ENCODE results near the gene KANSL2.
"Not testable (repeated sequence)": the region's sequence is repeated elsewhere in the genome, so short reads cannot be mapped to it uniquely, and the experiment has no call there.

The KANSL2 gene

DNA sequence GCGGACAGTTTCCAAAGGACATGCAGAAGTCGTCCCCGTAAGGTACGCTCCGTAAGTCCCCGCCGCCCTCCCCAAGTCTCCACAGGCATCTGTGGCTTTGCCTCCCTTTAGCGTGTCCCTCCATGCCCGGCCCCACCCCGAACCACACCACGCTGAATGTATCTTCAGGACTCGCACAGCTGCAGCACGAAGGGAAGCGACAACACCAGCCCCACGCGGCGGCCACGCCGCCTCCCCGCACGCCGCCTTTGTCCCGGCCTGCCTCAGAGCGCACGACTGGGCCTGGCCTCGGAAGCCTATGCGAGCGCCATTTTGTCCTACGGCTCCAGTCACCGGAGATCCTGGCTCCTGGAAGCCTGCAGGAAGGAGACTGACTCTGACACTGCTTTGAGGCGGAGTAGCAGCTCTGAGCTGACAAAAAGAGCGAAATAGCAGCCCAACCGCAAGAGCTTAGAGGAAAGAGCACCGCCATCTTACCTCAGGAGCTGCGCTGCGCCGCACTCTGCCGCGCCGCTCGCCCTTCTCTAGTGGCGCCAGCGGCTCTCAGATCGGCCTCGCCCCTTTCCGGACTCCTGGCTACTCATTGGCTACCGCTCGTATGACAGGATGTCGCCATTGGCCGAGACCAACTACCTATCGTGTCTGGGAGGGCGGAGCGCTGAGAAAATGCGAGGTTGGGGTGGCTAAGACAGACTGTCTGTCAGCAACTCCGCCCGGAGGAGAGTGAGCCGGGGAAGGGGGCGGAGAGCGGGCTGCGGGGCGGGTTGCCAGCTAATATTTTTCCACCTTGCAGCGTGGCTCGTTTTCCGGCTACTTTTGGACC lies at the start of gene KANSL2:
KANSL2 (minus strand) TSS at position 529 of the 823 bp plus-strand sequence. CDS start 606 bp downstream, outside the sequence.
- TF ChIP-seq POLR2AphosphoS5 (IDR thresholded peaks at IDR 0.05; ENCODE audit: borderline replicate concordance, low read depth, low read length), result peak; percentile 99
- no peak for TF ChIP-seq FOXP2 (optimal IDR thresholded peaks at IDR 0.05; ENCODE audit: control extremely low read depth, extremely low read length, insufficient read depth)
- Histone ChIP-seq H3K4me3 (peak within 1 kb of the TSS; percentile 84), H3K36me3 (ENCODE audit: insufficient read depth, low read length) (peaks cover 37% of the 10 kb centered on the region), H3K9ac (ENCODE audit: insufficient read length) (peak within 1 kb of the TSS; percentile 89), H3K27ac (peak within 1 kb of the TSS; percentile 78), H3K9me3 (ENCODE audit: low read depth, low read length) (no peaks in the 10 kb centered on the region)
- DNase-seq (ENCODE audit: low read depth, low spot score), result peak; percentile 94

- H3K9ac ChIP-seq (ENCODE audit: insufficient read length), result no peak overlapping the region
These were observed 46.8 kb upstream of the KANSL2 start for GRCh38 chr12:48728807-48729206.

GRCh38 chr12:48720737-48721136 lies 38.7 kb upstream of the KANSL2 start:
- not testable (repeated sequence) for H3K36me3 ChIP-seq (ENCODE audit: insufficient read depth, low read length); H3K9me3 ChIP-seq (ENCODE audit: low read depth, low read length); H3K9ac ChIP-seq (ENCODE audit: insufficient read length); H3K27ac ChIP-seq; DNase-seq (ENCODE audit: low read depth, low spot score); H3K4me3 ChIP-seq

More at GRCh38 chr12:48728807-48729206, 46.8 kb upstream of the KANSL2 start:
- no peak for DNase-seq (ENCODE audit: low read depth, low spot score)
- Histone ChIP-seq H3K4me3 (no peak overlapping the region), H3K36me3 (ENCODE audit: insufficient read depth, low read length) (no peaks in the 10 kb centered on the region), H3K27ac (no peak overlapping the region), H3K9me3 (ENCODE audit: low read depth, low read length) (no peaks in the 10 kb centered on the region)
- TF ChIP-seq POLR2AphosphoS5 (IDR thresholded peaks at IDR 0.05; ENCODE audit: borderline replicate concordance, low read depth, low read length), result no peak
- no peak for TF ChIP-seq EZH2 (IDR thresholded peaks at IDR 0.05)
- no peak for TF ChIP-seq FOXP2 (optimal IDR thresholded peaks at IDR 0.05; ENCODE audit: control extremely low read depth, extremely low read length, insufficient read depth)

DNA sequence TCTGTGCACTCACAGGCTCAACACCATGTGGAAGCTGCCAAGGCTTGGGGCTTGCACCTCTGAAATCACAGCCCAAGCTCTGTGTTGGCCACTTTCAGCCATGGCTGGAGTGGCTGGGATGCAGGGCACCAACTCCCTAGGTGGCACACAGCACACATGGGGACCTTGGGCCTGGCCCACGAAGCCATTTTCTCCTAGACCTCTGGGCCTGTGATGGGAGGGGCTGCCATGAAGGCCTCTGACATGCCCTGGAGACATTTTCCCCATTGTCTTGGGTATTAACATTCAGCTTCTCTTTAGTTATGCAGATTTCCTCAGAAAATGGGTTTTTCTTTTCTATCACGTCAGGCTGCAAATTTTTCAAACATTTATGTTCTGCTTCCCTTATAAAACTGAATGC lies 38.1 kb upstream of the KANSL2 start:
- not testable (repeated sequence) for DNase-seq (ENCODE audit: low read depth, low spot score); H3K36me3 ChIP-seq (ENCODE audit: insufficient read depth, low read length); H3K9ac ChIP-seq (ENCODE audit: insufficient read length); H3K27ac ChIP-seq; H3K4me3 ChIP-seq; H3K9me3 ChIP-seq (ENCODE audit: low read depth, low read length)

GRCh38 chr12:48719002-48719401 lies 37.0 kb upstream of the KANSL2 start:
- H3K4me3 ChIP-seq; DNase-seq (ENCODE audit: low read depth, low spot score); H3K9ac ChIP-seq (ENCODE audit: insufficient read length); H3K27ac ChIP-seq; H3K9me3 ChIP-seq (ENCODE audit: low read depth, low read length): not testable (repeated sequence)
- H3K36me3 ChIP-seq (ENCODE audit: insufficient read depth, low read length), result peaks cover 11% of the 10 kb centered on the region

DNA sequence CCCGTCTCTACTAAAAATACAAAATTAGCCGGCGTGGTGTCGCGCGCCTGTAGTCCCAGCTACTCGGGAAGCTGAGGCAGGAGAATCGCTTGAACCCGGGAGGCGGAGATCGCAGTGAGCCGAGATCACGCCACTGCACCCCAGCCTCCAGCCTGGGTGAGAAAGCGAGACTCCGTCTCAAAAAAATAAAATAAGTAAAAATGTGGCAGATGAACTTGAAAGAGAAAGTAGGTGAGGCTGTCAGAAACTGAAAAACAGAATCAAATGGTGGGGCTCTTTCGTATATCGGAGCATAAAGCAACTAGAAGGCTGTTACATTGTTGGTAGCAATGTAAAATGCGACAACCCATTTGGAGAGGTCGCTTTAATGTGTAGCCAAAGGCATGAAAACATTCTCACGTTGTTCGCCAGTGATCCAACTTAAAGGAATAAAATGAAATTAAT lies 35.2 kb upstream of the KANSL2 start:
- peaks cover 26% of the 10 kb centered on the region for H3K36me3 ChIP-seq (ENCODE audit: insufficient read depth, low read length)
- TF ChIP-seq POLR2AphosphoS5 (IDR thresholded peaks at IDR 0.05; ENCODE audit: borderline replicate concordance, low read depth, low read length) (no peak), EZH2 (IDR thresholded peaks at IDR 0.05) (no peak), FOXP2 (optimal IDR thresholded peaks at IDR 0.05; ENCODE audit: control extremely low read depth, extremely low read length, insufficient read depth) (no peak)
- no peak for DNase-seq (ENCODE audit: low read depth, low spot score)
- peaks cover 4% of the 10 kb centered on the region; the same call in 1 of the 2 replicates for H3K9me3 ChIP-seq (ENCODE audit: low read depth, low read length)
- H3K4me3 ChIP-seq, result peak overlapping the region; percentile 89
- peak overlapping the region; percentile 96 for H3K9ac ChIP-seq (ENCODE audit: insufficient read length)
- H3K27ac ChIP-seq, result peak overlapping the region; percentile 93

GRCh38 chr12:48716493-48717251 lies 34.6 kb upstream of the KANSL2 start, which contains the start of gene CCNT1:
Gene CCNT1 (minus strand): TSS chr12:48716707. CDS start chr12:48716675, 32 bp downstream.
- Histone ChIP-seq H3K27ac (peak within 1 kb of the TSS; percentile 93), H3K36me3 (ENCODE audit: insufficient read depth, low read length) (peaks cover 31% of the 10 kb centered on the region), H3K9ac (ENCODE audit: insufficient read length) (peak within 1 kb of the TSS; percentile 96), H3K9me3 (ENCODE audit: low read depth, low read length) (peaks cover 4% of the 10 kb centered on the region; the same call in 1 of the 2 replicates), H3K4me3 (peak within 1 kb of the TSS; percentile 89)
- TF ChIP-seq FOXP2 (optimal IDR thresholded peaks at IDR 0.05; ENCODE audit: control extremely low read depth, extremely low read length, insufficient read depth) (peak; percentile 92), POLR2AphosphoS5 (IDR thresholded peaks at IDR 0.05; ENCODE audit: borderline replicate concordance, low read depth, low read length) (peak; percentile 82), EZH2 (IDR thresholded peaks at IDR 0.05) (no peak)
- peak; percentile 99 for DNase-seq (ENCODE audit: low read depth, low spot score)

DNA sequence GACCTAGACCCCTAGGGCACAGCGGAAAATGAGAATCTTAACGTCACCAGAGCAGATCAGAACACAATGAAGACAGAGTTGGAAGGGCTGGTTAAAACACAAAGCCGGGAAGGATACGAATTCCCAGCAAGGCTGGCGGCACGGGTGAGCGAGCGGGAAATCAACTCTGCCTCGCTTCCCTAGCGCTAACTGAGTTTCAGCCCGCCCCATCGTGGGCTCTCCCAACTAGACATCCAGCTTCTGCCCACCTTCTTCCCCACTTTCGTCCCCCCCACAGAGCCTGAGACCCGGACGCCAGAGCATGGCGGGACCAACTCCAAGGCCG lies 34.1 kb upstream of the KANSL2 start:
- no peak for DNase-seq (ENCODE audit: low read depth, low spot score)
- TF ChIP-seq FOXP2 (optimal IDR thresholded peaks at IDR 0.05; ENCODE audit: control extremely low read depth, extremely low read length, insufficient read depth) (no peak), POLR2AphosphoS5 (IDR thresholded peaks at IDR 0.05; ENCODE audit: borderline replicate concordance, low read depth, low read length) (no peak), EZH2 (IDR thresholded peaks at IDR 0.05) (no peak)

More for the DNA sequence above, 34.1 kb upstream of the KANSL2 start:
- Histone ChIP-seq H3K27ac (peak overlapping the region; percentile 93), H3K9ac (ENCODE audit: insufficient read length) (peak overlapping the region; percentile 96), H3K9me3 (ENCODE audit: low read depth, low read length) (peaks cover 1% of the 10 kb centered on the region; the same call in 1 of the 2 replicates), H3K36me3 (ENCODE audit: insufficient read depth, low read length) (peaks cover 34% of the 10 kb centered on the region), H3K4me3 (peak overlapping the region; percentile 89)

All from SK-N-MC (cell line).